ENCODE results near the gene PAPPA. TPM values are rescaled to one million over a fixed set of nuclear protein-coding genes. Genes with fewer than 3 reads are reported as not detected.

The PAPPA gene
- total RNA-seq, 2 experiments from 2014 or later, result not detected

- H3K4me3 Mint-ChIP-seq, result no peak overlapping the region
- intact Hi-C loops (cut with micrococcal nuclease), result no loop called here
- no peaks in the 10 kb centered on the region for H3K27me3 Mint-ChIP-seq
- no peaks in the 10 kb centered on the region for H3K4me1 Mint-ChIP-seq (ENCODE audit: low read depth)
- CTCF ChIA-PET, result no interaction called here
- no peak for DNase-seq
- H3K9me3 Mint-ChIP-seq, result no peaks in the 10 kb centered on the region
- POLR2A ChIA-PET, result no interaction called here
- no peaks in the 10 kb centered on the region for H3K36me3 Mint-ChIP-seq
- no peak overlapping the region for H3K27ac Mint-ChIP-seq
These were observed 249.6 kb downstream of the PAPPA start for GRCh38 chr9:116403171-116403570.

GRCh38 chr9:116404228-116404627, 250.6 kb downstream of the PAPPA start:
- Mint-ChIP-seq H3K27me3 (no peaks in the 10 kb centered on the region), H3K4me3 (no peak overlapping the region), H3K4me1 (ENCODE audit: low read depth) (no peaks in the 10 kb centered on the region), H3K9me3 (no peaks in the 10 kb centered on the region), H3K27ac (no peak overlapping the region), H3K36me3 (no peaks in the 10 kb centered on the region)
- CTCF ChIA-PET, result no interaction called here
- intact Hi-C loops (cut with micrococcal nuclease), result no loop called here
- POLR2A ChIA-PET, result no interaction called here
- DNase-seq, result no peak

DNA sequence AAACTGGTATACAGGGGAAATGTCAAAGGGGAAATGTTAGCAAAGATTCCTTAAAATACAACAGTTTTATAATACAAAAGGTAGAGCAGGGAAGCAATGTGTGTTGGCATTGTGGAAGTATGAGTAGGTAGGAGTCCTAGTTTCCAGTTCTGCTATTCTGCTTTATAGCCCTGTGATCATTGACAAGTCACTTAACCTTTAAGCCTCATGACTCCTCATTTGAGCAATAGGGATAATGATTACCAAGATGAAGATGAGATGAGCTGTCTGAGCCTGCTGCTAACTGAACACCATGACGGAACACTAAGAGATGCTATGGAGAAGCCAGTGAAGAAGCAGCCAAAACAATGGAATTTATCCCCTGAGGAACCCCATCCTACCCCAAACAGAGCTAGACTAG, 251.7 kb downstream of the PAPPA start:
- DNase-seq, result no peak
- Mint-ChIP-seq H3K27me3 (no peaks in the 10 kb centered on the region), H3K27ac (no peak overlapping the region), H3K9me3 (no peaks in the 10 kb centered on the region), H3K4me1 (ENCODE audit: low read depth) (no peaks in the 10 kb centered on the region), H3K4me3 (no peak overlapping the region), H3K36me3 (no peaks in the 10 kb centered on the region)
- CTCF ChIA-PET, result no interaction called here
- intact Hi-C loops (cut with micrococcal nuclease), result no loop called here
- POLR2A ChIA-PET, result no interaction called here

DNA sequence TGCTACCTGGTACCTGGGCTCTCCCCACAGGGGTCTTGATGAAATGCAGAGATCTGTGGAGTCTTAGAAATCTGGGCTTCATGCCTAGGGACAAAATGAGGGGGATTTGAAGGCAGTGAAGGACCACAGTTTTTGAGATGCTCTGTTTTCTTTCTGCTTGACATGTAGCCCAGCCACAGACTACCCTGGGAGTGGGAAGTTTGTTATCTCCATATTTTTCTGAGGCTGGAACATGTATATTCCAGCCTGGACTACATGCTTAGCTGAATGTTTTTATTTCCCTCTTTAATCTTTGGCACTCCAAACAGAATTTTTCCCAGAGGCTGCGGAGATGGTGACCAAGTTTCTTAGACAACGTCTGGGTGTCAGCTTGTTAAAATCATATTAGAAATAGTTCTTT, 252.9 kb downstream of the PAPPA start:
- Mint-ChIP-seq H3K27ac (no peak overlapping the region), H3K27me3 (no peaks in the 10 kb centered on the region), H3K4me1 (ENCODE audit: low read depth) (no peaks in the 10 kb centered on the region), H3K9me3 (no peaks in the 10 kb centered on the region), H3K36me3 (no peaks in the 10 kb centered on the region), H3K4me3 (no peak overlapping the region)
- POLR2A ChIA-PET, result no interaction called here
- intact Hi-C loops (cut with micrococcal nuclease), result no loop called here
- CTCF ChIA-PET, result no interaction called here
- no peak for DNase-seq

- ChIA-PET CTCF (no interaction called here), POLR2A (no interaction called here)
- Mint-ChIP-seq H3K27ac (no peak overlapping the region), H3K36me3 (no peaks in the 10 kb centered on the region), H3K27me3 (no peaks in the 10 kb centered on the region), H3K4me3 (no peak overlapping the region), H3K4me1 (ENCODE audit: low read depth) (no peaks in the 10 kb centered on the region), H3K9me3 (no peaks in the 10 kb centered on the region)
- no peak for DNase-seq
- intact Hi-C loops (cut with micrococcal nuclease), result no loop called here
These were observed 255.5 kb downstream of the PAPPA start for GRCh38 chr9:116409129-116409528.

DNA sequence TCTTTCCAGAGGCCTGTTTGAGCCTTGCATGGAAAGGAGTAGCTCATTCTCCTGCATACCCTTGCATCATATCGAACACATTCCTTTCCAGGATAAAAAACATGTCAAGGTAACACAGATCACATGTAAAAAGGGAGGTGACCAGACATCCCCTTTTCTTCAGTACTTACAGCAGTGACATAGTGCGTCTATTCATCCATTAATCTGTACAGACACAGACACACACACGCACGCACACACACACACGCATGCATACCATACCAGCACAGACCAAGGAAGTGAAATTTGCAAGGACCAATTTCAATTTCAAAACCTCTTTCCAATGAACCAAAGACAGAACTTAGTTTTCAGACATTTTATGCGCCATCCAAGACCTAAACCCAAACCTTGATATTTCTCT, 256.0 kb downstream of the PAPPA start:
- CTCF ChIA-PET, result no interaction called here
- no peak overlapping the region for H3K27ac Mint-ChIP-seq

DNA sequence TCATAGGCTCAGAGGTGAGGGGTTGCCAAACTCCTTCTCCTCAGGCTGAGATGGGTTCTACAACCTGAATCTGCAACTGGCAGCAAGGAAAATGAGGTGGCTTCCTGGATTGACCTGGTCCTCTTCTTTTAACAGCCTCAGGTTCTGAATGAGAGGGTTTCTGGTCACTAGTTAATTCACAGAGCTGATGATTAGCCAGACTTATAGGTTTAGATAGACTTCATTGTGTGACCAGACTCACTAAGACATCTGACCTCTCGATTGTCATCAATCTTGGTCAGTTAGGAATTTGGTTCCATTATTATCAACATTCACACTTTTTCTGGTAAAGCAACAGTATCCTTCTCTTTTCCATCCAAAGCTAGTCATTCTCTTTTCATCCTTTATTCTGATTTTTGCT, 257.9 kb downstream of the PAPPA start:
- H3K27ac Mint-ChIP-seq, result no peak overlapping the region
- intact Hi-C loops (cut with micrococcal nuclease), result no loop called here
- no peaks in the 10 kb centered on the region for H3K36me3 Mint-ChIP-seq
- no peaks in the 10 kb centered on the region for H3K4me1 Mint-ChIP-seq (ENCODE audit: low read depth)
- no peaks in the 10 kb centered on the region for H3K9me3 Mint-ChIP-seq
- no peak for DNase-seq
- no peak overlapping the region for H3K4me3 Mint-ChIP-seq
- ChIA-PET POLR2A (no interaction called here), CTCF (no interaction called here)
- no peaks in the 10 kb centered on the region for H3K27me3 Mint-ChIP-seq

More for the DNA sequence above, 256.0 kb downstream of the PAPPA start:
- Mint-ChIP-seq H3K4me3 (no peak overlapping the region), H3K9me3 (no peaks in the 10 kb centered on the region), H3K27me3 (no peaks in the 10 kb centered on the region), H3K36me3 (no peaks in the 10 kb centered on the region), H3K4me1 (ENCODE audit: low read depth) (no peaks in the 10 kb centered on the region)
- no peak for DNase-seq
- POLR2A ChIA-PET, result no interaction called here
- intact Hi-C loops (cut with micrococcal nuclease), result no loop called here

- Mint-ChIP-seq H3K4me3 (no peak overlapping the region), H3K27ac (no peak overlapping the region), H3K27me3 (no peaks in the 10 kb centered on the region), H3K36me3 (peaks cover 9% of the 10 kb centered on the region), H3K4me1 (ENCODE audit: low read depth) (no peaks in the 10 kb centered on the region), H3K9me3 (no peaks in the 10 kb centered on the region)
- intact Hi-C loops (cut with micrococcal nuclease), result no loop called here
- ChIA-PET POLR2A (no interaction called here), CTCF (no interaction called here)
- no peak for DNase-seq
These were observed 260.8 kb downstream of the PAPPA start for GRCh38 chr9:116414374-116414773.

DNA sequence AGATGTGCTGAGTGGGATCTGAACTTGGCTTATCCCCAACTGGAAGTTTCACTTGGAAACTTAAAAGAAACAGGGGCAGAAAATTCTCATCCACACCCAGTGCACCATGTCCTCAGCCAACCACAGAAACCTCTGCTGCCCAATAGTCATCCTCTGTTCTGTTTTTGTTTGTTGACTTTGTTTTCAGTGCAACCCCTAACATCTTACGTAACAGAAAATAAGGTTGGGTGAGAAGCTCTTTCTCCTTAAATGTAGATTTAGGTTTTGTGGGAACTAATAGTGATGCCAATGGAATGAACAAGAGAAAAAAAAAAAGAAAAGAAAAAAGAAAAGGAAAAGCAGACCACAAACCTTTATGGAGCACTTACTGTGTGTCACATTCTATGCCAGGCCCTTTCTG, 262.8 kb downstream of the PAPPA start:
- intact Hi-C loops (cut with micrococcal nuclease), result no loop called here

GRCh38 chr9:116417464-116417863, 263.9 kb downstream of the PAPPA start:
- peaks cover 18% of the 10 kb centered on the region for H3K36me3 Mint-ChIP-seq
- H3K27me3 Mint-ChIP-seq, result no peaks in the 10 kb centered on the region
- ChIA-PET POLR2A (no interaction called here), CTCF (no interaction called here)
- DNase-seq, result no peak
- intact Hi-C loops (cut with micrococcal nuclease), result no loop called here
- no peak overlapping the region for H3K4me3 Mint-ChIP-seq
- H3K9me3 Mint-ChIP-seq, result no peaks in the 10 kb centered on the region
- H3K4me1 Mint-ChIP-seq (ENCODE audit: low read depth), result no peaks in the 10 kb centered on the region
- H3K27ac Mint-ChIP-seq, result no peak overlapping the region

More for the DNA sequence above, 262.8 kb downstream of the PAPPA start:
- H3K4me1 Mint-ChIP-seq (ENCODE audit: low read depth), result no peaks in the 10 kb centered on the region
- ChIA-PET CTCF (no interaction called here), POLR2A (no interaction called here)
- no peak overlapping the region for H3K27ac Mint-ChIP-seq
- H3K4me3 Mint-ChIP-seq, result no peak overlapping the region
- peaks cover 18% of the 10 kb centered on the region for H3K36me3 Mint-ChIP-seq
- H3K9me3 Mint-ChIP-seq, result no peaks in the 10 kb centered on the region
- DNase-seq, result no peak
- no peaks in the 10 kb centered on the region for H3K27me3 Mint-ChIP-seq

- Mint-ChIP-seq H3K9me3 (no peaks in the 10 kb centered on the region), H3K4me1 (ENCODE audit: low read depth) (no peaks in the 10 kb centered on the region), H3K36me3 (peaks cover 21% of the 10 kb centered on the region), H3K4me3 (no peak overlapping the region), H3K27me3 (no peaks in the 10 kb centered on the region), H3K27ac (no peak overlapping the region)
- DNase-seq, result no peak
- intact Hi-C loops (cut with micrococcal nuclease), result no loop called here
- ChIA-PET CTCF (no interaction called here), POLR2A (no interaction called here)
These were observed 265.6 kb downstream of the PAPPA start for GRCh38 chr9:116419181-116419580.

GRCh38 chr9:116420993-116421538, 267.5 kb downstream of the PAPPA start:
- Mint-ChIP-seq H3K27ac (no peak overlapping the region), H3K9me3 (no peaks in the 10 kb centered on the region), H3K4me3 (no peak overlapping the region), H3K36me3 (peaks cover 29% of the 10 kb centered on the region), H3K27me3 (no peaks in the 10 kb centered on the region), H3K4me1 (ENCODE audit: low read depth) (no peaks in the 10 kb centered on the region)
- DNase-seq, result no peak
- intact Hi-C loops (cut with micrococcal nuclease), result no loop called here
- POLR2A ChIA-PET, result no interaction called here
- CTCF ChIA-PET, result no interaction called here

DNA sequence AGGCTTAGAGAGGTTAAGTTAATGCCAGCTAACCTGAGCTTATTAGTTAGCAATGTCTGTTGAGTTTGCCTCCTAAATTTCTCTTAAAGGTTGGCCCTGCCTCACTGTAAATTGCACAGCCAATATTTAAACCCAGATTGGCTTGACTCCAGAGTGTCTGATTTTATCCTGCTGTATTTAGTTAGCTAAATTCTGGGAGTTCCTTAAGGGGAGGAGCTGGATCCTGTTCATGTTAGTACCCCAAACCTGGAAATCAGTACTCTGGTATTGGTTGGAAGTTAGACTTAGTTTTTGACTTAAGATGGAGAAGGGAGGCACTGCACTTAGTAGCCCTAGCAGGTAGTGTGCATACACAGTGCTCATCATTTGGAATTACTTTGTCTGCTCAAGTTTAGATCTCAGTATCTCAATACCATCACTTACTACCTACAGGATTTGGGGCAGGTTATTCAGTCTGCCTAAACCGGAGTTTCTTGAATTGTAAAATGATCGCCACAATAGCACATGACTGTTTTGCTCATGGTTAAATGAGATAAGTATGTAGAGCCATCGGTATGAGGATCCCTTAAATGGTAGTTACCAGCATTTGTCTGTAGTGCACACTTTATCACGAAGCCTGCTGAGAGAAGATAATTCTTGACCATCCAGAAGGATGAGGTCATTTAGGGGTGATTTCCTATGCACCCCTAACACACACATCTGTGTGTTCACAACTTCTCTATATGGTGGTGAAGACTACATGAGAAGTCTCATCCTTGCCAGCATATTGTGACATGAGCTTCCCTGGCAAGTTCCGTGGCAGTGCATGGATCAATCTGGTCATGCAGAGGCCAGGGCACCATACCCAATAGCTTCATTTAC, 268.8 kb downstream of the PAPPA start:
- H3K9me3 Mint-ChIP-seq, result no peaks in the 10 kb centered on the region
- H3K27ac Mint-ChIP-seq, result no peak overlapping the region
- H3K4me1 Mint-ChIP-seq (ENCODE audit: low read depth), result no peaks in the 10 kb centered on the region
- no peaks in the 10 kb centered on the region for H3K27me3 Mint-ChIP-seq
- peaks cover 29% of the 10 kb centered on the region for H3K36me3 Mint-ChIP-seq
- DNase-seq, result no peak
- H3K4me3 Mint-ChIP-seq, result no peak overlapping the region
- intact Hi-C loops (cut with micrococcal nuclease), result no loop called here
- CTCF ChIA-PET, result no interaction called here
- POLR2A ChIA-PET, result no interaction called here

All from activated CD4-positive, alpha-beta memory T cell treated with anti-CD3 and anti-CD28 coated beads for 36 hours (primary cell).